Gastrocnemius medialis (tissue), 4 donors: ENCODE data around the gene OGG1. TPM values are rescaled to one million over a fixed set of nuclear protein-coding genes. Genes with fewer than 3 reads are reported as not detected.

Experiments used
- ATAC-seq, 2 donors: fragments of 150-250 bp; one replicate each; pipeline ENCODE4 v1.9.1; 2016
- DNase-seq, 2 donors: peaks; one replicate each; pipeline ENCODE4 v3.0.0-alpha.2; 2019
- H3K27ac ChIP-seq, 4 donors: fragments of 200-600 bp; sonication (generic); 1 replicate in 1 of 4; 2 replicates in 3 of 4; pipeline ENCODE4 v1.5.1; 2016 to 2018; ENCODE audit warnings: mild to moderate bottlenecking in 2 of 4, moderate library complexity in 1 of 4
- H3K27me3 ChIP-seq, 3 donors: fragments of 200-600 bp; sonication (generic) in 2 of 3; 1 replicate in 1 of 3; 2 replicates in 2 of 3; pipeline versions ENCODE4 v1.5.1 to v1.6.0; 2016 to 2019; ENCODE audit warnings: mild to moderate bottlenecking in 1 of 3, moderate library complexity in 1 of 3
- H3K36me3 ChIP-seq, 2 donors: fragments of 200-600 bp; sonication (generic) in 1 of 2; one replicate each; pipeline ENCODE4 v1.5.1; 2017 to 2018
- H3K4me1 ChIP-seq, 2 donors: fragments of 200-600 bp; sonication (generic) in 1 of 2; one replicate each; pipeline ENCODE4 v1.5.1; 2016 to 2017; ENCODE audit warnings: mild to moderate bottlenecking in 2 of 2
- H3K4me3 ChIP-seq, 4 donors: fragments of 200-600 bp; sonication (generic) in 3 of 4; 1 replicate in 1 of 4; 2 replicates in 3 of 4; pipeline ENCODE4 v1.5.1; 2016 to 2019; ENCODE audit warnings: mild to moderate bottlenecking in 2 of 4
- H3K9me3 ChIP-seq, 3 donors: fragments of 200-600 bp; sonication (generic) in 2 of 3; 1 replicate in 1 of 3; 2 replicates in 2 of 3; pipeline ENCODE4 v1.5.1; 2016 to 2019
- POLR2A ChIP-seq, 2 donors: fragments of 450-650 bp; IDR thresholded peaks; one replicate each; pipeline ENCODE4 v1.6.1; 2017; ENCODE audit warnings: antibody characterized with exemption in 2 of 2, mild to moderate bottlenecking in 2 of 2, moderate library complexity in 2 of 2
- in situ Hi-C, 4 donors: fragments of 200-750 bp; cut with MboI; loops; one replicate each; pipeline versions ENCODE4 v1.15.0 to v1.8.0; 2017; ENCODE audit warnings: low sequenced_read_pairs in 4 of 4
- intact Hi-C: fragments of 100-400 bp; cut with DNase I; formaldehyde crosslinking; loops from one replicate; pipeline ENCODE4 v1.15.1; 2023; ENCODE audit warnings: low total_unique reads
- total RNA-seq, 4 donors: library from RNA; depleted of rRNA; stranded (reverse); fragments of >200 nt; gene quantifications; one replicate each; pipeline versions ENCODE4 v1.1.0 to v1.2.3, GENCODE V29; 2016
- TF ChIP-seq, protein P1 (sequence below), 5 experiments: fragments of 450-650 bp in 3 of 5; fragments of 200-600 bp in 2 of 5; sonication (generic) in 2 of 5; IDR thresholded peaks in 4 of 5; conservative IDR thresholded peaks in 1 of 5; 1 replicate in 4 of 5; 2 replicates in 1 of 5; pipeline ENCODE4 v1.5.1; 2016 to 2019; ENCODE audit warnings: antibody characterized with exemption in 5 of 5, mild to moderate bottlenecking in 3 of 5, moderate library complexity in 3 of 5

The OGG1 gene
- total RNA-seq, 4 donors from 2014 or later, result 4.1 to 13.3 (median 7.4) TPM

DNA sequence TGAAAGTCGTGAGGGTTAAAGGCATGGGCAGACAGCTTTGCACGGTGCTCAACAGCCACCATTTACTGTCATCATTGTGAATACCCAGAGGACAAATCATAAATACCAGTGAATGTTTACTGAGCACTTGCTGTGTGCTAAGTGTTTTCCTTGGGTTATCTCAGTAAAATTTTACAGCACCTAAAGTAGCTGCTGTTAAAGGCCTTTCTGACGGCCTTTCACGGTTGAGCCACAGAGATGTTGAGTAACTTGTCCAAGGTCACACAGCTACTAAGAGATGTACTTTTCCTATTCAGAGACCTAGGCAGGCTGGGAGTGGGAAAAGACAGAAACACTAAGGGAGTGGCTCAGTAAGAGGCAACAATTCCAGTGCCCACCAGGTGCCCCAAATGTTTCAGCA lies 46.5 kb upstream of the OGG1 start:
- Histone ChIP-seq H3K4me3 (no peak overlapping the region), H3K27me3 (peaks cover 8 to 15% (median 14%) of the 10 kb centered on the region in 3 donors), H3K27ac (no peak overlapping the region), H3K36me3 (peaks cover 0 to 32% of the 10 kb centered on the region in 2 donors), H3K9me3 (no peaks in the 10 kb centered on the region), H3K4me1 (peaks cover 8 to 11% of the 10 kb centered on the region in 2 donors)
- ATAC-seq (no peak), DNase-seq (no peak)
- in situ Hi-C loops, result no loop called here
- intact Hi-C loops, result no loop called here
- TF ChIP-seq POLR2A (IDR thresholded peaks at IDR 0.05), result no peak
- TF ChIP-seq, protein P1, sequence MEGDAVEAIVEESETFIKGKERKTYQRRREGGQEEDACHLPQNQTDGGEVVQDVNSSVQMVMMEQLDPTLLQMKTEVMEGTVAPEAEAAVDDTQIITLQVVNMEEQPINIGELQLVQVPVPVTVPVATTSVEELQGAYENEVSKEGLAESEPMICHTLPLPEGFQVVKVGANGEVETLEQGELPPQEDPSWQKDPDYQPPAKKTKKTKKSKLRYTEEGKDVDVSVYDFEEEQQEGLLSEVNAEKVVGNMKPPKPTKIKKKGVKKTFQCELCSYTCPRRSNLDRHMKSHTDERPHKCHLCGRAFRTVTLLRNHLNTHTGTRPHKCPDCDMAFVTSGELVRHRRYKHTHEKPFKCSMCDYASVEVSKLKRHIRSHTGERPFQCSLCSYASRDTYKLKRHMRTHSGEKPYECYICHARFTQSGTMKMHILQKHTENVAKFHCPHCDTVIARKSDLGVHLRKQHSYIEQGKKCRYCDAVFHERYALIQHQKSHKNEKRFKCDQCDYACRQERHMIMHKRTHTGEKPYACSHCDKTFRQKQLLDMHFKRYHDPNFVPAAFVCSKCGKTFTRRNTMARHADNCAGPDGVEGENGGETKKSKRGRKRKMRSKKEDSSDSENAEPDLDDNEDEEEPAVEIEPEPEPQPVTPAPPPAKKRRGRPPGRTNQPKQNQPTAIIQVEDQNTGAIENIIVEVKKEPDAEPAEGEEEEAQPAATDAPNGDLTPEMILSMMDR (IDR thresholded peaks at IDR 0.05 in 4 of 5, conservative IDR thresholded peaks at IDR 0.05 in 1 of 5), result no peak

DNA sequence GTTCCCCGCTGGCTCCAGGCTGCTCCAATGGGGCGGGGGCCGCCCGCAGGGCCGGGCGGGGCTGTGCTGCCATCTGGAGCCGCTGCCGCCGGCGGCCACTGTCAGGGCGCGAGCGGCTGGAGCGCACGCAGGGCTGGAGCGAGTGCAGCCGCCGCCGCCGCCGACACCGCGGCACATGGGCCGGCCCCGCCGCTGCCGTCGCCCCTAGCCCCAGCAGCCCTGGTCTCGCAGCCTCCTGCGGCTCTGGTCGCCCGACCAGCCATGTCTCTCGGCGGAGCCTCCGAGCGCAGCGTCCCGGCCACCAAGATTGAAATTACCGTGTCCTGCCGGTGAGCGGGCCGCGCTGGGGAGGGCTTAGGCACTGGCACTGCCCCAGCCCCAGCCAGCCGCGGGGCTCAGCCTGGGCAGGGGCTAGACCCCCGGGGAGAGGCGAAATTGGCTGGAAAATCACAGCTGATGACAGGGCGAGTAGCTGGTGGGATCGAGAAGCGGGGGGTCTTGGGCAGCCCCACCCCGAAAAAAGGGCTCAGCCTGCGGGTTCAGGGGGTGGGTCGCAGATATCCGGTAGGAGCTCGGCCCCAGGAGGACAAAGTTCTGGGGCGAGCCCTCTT lies 45.9 kb upstream of the OGG1 start, which contains the start of gene CPNE9:
CPNE9 (plus strand) TSS at position 98 of the 611 bp plus-strand sequence; CDS start at position 262, 164 bp downstream.
- Histone ChIP-seq H3K4me1 (peaks cover 8 to 11% of the 10 kb centered on the region in 2 donors), H3K36me3 (peaks cover 0 to 26% of the 10 kb centered on the region in 2 donors), H3K4me3 (peak within 1 kb of the TSS; percentile 10 to 47 (median 26)), H3K27me3 (peaks cover 8 to 15% (median 14%) of the 10 kb centered on the region in 3 donors), H3K27ac (no peak within 1 kb of the TSS), H3K9me3 (no peaks in the 10 kb centered on the region)
- intact Hi-C loops (no loop called here), in situ Hi-C loops (no loop called here)
- ATAC-seq (no peak), DNase-seq (no peak)
- TF ChIP-seq POLR2A (IDR thresholded peaks at IDR 0.05), result no peak
- TF ChIP-seq, protein P1 (IDR thresholded peaks at IDR 0.05 in 4 of 5, conservative IDR thresholded peaks at IDR 0.05 in 1 of 5), result no peak

DNA sequence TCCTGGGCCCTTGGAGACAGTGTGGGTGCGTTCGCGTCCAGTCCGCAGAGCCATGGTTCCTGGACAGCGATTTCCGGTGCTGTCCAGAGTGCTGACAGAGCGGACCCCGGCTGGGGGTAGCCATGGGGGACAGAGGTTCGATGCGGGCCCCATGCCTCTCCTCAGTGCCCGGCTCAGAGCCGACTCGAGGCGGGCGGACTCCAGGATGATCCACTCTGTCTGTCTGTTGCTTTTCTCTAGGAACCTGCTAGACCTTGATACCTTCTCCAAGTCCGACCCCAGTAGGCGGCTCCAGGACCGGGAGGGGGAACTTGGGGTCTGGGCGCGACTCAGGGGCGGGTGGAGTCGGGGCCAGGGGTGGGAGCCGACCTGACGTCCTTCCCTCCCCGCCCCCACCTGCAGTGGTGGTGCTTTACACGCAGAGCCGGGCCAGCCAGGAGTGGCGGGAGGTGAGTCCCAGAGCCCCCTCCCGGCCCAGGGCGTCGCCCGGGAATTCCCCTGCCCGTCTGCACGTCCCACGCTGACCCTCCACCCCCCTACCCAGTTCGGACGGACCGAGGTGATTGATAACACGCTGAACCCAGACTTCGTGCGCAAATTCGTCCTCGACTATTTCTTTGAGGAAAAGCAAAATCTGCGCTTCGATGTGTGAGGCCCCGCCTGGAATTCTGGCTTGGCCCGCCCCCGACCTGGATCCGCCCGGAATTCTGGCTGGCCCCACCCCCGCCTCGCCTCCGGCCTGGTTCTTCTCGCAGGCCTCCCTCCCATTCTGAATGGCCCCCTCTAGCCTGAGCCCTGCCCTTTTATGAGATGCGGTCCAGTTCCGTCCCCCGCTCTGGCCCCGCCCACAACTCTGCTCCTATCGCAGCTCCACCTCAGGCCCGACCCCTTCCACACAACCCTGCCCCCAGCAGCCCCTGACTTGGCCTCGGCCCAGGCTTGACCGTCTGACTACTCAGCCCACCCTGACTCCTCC lies 45.1 kb upstream of the OGG1 start:
- Histone ChIP-seq H3K4me1 (peaks cover 8 to 11% of the 10 kb centered on the region in 2 donors), H3K27ac (no peak overlapping the region), H3K4me3 (peak overlapping the region; percentile 10 to 47 (median 26)), H3K9me3 (no peaks in the 10 kb centered on the region), H3K36me3 (peaks cover 0 to 20% of the 10 kb centered on the region in 2 donors), H3K27me3 (peaks cover 8 to 15% (median 14%) of the 10 kb centered on the region in 3 donors)
- no peak for DNase-seq
- in situ Hi-C loops (no loop called here), intact Hi-C loops (no loop called here)
- TF ChIP-seq, protein P1 (IDR thresholded peaks at IDR 0.05 in 4 of 5, conservative IDR thresholded peaks at IDR 0.05 in 1 of 5), result no peak
- no peak for TF ChIP-seq POLR2A (IDR thresholded peaks at IDR 0.05)
- peak in 1 of 2 donors; percentile 22 for ATAC-seq

DNA sequence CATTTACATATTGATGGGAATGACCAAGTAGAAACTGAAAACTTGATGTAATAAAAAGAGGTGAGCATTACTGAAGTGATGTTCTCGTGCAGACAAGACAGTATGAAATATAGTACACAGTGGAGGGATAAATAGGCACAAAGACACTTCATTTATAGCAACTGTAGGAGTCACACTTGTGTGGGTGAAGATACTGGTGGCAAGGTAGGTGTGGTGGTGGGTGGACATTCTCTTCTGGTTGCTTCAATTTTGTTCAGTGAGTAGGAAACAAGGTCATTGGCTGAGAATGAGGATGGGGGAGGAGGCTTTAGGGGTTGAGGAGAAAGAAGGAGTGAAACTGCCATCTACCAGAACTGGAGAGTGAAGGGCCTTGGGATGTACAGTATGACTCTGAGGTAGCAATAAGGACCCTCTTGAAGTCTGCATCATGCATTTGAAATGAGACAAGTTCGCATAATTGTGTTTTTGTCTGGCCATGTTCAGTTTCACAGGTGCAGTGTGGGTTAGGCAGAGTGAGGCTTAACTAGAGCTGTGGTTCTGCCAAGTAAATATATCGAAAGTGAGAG lies 39.5 kb upstream of the OGG1 start:
- TF ChIP-seq POLR2A (IDR thresholded peaks at IDR 0.05), result no peak

More for the DNA sequence above, 39.5 kb upstream of the OGG1 start:
- H3K4me1 ChIP-seq, result no peaks in the 10 kb centered on the region
- no peaks in the 10 kb centered on the region for H3K36me3 ChIP-seq
- H3K27ac ChIP-seq, result no peak overlapping the region
- peaks cover 0 to 4% (median 0%) of the 10 kb centered on the region in 3 donors for H3K27me3 ChIP-seq
- intact Hi-C loops (no loop called here), in situ Hi-C loops (no loop called here)
- H3K9me3 ChIP-seq, result no peaks in the 10 kb centered on the region
- H3K4me3 ChIP-seq, result no peak overlapping the region
- ATAC-seq (no peak), DNase-seq (no peak)
